Gastroesophageal sphincter (tissue), 3 donors: Measurements from ENCODE around the gene MARVELD3.

Source experiments
- EP300 ChIP-seq: sonication (generic); formaldehyde crosslinking; IDR thresholded peaks from one replicate; pipeline ENCODE4 v1.6.1; 2017; ENCODE audit warnings: antibody characterized with exemption, mild to moderate bottlenecking
- POLR2A ChIP-seq, 2 donors: fragments of 450-650 bp; IDR thresholded peaks; one replicate each; pipeline ENCODE4 v1.6.1; 2017; ENCODE audit warnings: antibody characterized with exemption in 2 of 2, mild to moderate bottlenecking in 2 of 2, moderate library complexity in 1 of 2
- POLR2AphosphoS5 ChIP-seq: sonication (generic); formaldehyde crosslinking; IDR thresholded peaks from one replicate; pipeline ENCODE4 v1.6.1; 2017; ENCODE audit warnings: antibody characterized with exemption
- TF ChIP-seq, protein P1 (sequence below), 4 experiments: fragments of 200-600 bp in 2 of 4; fragments of 450-650 bp in 2 of 4; sonication (generic) in 1 of 4; IDR thresholded peaks; one replicate each; pipeline ENCODE4 v1.5.1; 2017 to 2019; ENCODE audit warnings: antibody characterized with exemption in 4 of 4, mild to moderate bottlenecking in 2 of 4, moderate library complexity in 2 of 4

DNA sequence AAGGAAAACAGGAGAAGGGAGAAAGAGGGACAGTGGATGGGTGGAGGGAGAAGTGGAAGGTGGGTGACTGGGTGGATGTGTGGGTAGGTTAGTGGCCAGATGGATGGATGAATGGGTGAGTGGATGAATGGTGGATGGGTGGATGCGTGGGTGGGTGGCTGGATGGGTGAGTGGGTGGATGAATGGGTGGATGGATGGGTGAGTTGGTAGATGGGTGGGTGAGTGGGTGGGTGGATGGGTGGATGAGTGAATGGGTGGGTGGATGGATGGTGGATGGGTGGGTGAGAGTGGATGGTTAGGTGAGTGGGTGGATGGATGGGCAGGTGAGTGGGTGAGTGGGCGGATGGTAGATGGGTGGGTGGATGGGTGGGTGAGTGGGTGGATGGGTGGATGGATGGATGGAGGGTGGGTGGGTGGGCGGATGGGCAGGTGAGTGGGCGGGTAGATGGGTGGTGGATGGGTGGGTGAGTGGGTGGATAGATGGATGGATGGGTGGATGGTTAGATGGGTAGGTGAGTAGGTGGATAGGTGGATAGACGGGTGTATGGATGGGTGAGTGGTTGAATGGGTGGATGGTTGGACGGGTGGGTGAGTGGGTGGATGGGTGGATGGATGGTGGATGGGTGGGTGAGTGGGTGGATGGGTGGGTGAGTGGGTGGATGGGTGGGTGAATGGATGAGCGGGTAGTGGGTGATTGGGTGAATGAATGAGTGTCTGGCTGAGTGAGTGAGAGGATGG is 702 bp upstream of the MARVELD3 start:
- TF ChIP-seq, protein P1, sequence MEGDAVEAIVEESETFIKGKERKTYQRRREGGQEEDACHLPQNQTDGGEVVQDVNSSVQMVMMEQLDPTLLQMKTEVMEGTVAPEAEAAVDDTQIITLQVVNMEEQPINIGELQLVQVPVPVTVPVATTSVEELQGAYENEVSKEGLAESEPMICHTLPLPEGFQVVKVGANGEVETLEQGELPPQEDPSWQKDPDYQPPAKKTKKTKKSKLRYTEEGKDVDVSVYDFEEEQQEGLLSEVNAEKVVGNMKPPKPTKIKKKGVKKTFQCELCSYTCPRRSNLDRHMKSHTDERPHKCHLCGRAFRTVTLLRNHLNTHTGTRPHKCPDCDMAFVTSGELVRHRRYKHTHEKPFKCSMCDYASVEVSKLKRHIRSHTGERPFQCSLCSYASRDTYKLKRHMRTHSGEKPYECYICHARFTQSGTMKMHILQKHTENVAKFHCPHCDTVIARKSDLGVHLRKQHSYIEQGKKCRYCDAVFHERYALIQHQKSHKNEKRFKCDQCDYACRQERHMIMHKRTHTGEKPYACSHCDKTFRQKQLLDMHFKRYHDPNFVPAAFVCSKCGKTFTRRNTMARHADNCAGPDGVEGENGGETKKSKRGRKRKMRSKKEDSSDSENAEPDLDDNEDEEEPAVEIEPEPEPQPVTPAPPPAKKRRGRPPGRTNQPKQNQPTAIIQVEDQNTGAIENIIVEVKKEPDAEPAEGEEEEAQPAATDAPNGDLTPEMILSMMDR (IDR thresholded peaks at IDR 0.05): no peak
- TF ChIP-seq POLR2AphosphoS5 (no peak), POLR2A (IDR thresholded peaks at IDR 0.05) (no peak), EP300 (no peak)
